Hematopoietic multipotent progenitor cell (in vitro differentiated cells): Measurements from ENCODE around the gene C6orf47. TPM values are rescaled to one million over a fixed set of nuclear protein-coding genes. Genes with fewer than 3 reads are reported as not detected.

Experiments
- DNase-seq, 3 donors: peaks; one replicate each; pipeline ENCODE4 v3.0.0-alpha.2; 2011 to 2015; ENCODE audit warnings: low read depth in 2 of 3, low spot score in 2 of 3
- total RNA-seq: library from RNA; depleted of rRNA; stranded (reverse); fragments of >200 nt; gene quantifications from one replicate; pipeline ENCODE4 v1.2.3, GENCODE V29; 2012

Gene C6orf47
- total RNA-seq, 1 donor: 19.1 TPM

- DNase-seq: no peak
Observed at GRCh38 chr6:31687860-31688693, 27.5 kb upstream of the C6orf47 start.

GRCh38 chr6:31687321-31687720, 26.7 kb upstream of the C6orf47 start:
- DNase-seq: no peak

DNA sequence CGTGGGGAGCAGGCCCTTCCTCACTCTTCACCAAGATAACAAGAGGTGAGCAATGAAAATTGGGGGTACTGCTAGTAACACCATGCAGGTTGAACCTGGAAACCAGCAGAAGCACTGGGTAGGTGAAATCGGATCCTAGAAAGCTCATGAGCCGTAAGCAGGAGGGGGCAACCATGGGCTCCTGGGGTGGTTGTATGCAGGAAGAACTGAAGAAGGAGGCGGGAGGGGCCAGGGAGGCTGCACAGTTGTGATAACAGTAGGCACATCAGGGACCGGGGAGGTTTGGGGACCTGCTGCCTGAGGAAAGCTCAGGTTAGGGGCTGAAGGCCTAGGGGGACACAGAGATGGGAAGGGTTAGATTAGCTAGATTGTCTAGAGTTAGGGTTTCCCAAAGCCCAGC, 25.9 kb upstream of the C6orf47 start:
- no peak for DNase-seq

DNA sequence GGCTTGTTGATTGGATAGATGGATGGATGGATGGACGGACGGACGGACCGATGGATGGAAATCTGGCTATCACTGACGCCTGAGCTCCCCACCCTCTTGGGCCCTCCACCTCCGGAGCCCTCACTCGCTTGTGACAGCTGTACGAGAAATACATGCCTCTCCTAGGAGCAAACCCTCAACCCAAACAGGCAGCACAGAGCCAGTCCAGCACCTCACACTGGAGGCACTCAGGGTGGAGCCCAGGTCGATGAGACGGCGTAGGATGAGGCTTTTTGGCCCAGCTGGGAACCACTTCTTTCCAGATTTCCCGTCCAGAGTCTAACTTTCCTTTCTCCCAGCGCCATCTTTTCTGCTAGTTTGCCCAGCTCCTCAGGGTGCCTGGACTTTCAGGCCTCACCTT, 23.0 kb upstream of the C6orf47 start:
- DNase-seq: no peak

- DNase-seq: peak; percentile 33 to 65 (median 44)
Observed at GRCh38 chr6:31681135-31681671, 20.6 kb upstream of the C6orf47 start.

- DNase-seq: peak; percentile 41 to 69 (median 62)
Observed at GRCh38 chr6:31680226-31681134, 19.9 kb upstream of the C6orf47 start, which contains the start of gene LY6G5C. Gene LY6G5C (minus strand): TSS chr6:31681067. CDS start chr6:31680373, 694 bp downstream.

- no peak for DNase-seq
Observed at GRCh38 chr6:31677955-31678354, 17.4 kb upstream of the C6orf47 start.

DNA sequence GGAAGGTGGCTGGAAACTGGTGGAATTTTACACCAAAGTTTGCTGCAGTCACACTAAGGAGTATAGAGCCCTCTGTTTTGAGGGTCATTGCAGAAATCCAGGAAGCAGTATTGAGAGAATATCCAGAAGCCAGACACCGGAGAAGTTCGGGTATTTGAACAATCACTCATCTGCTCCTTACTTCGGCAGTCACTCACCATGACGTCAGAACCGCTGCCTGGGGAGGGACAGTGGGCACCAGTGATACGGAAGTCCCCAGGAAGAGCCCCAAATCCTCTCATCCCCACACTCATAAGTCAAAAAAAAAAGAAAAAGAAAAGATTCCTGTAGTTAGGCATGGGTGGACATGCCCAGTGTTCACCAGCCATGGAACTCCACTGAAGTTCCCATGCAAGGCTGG, 16.3 kb upstream of the C6orf47 start:
- no peak for DNase-seq

DNA sequence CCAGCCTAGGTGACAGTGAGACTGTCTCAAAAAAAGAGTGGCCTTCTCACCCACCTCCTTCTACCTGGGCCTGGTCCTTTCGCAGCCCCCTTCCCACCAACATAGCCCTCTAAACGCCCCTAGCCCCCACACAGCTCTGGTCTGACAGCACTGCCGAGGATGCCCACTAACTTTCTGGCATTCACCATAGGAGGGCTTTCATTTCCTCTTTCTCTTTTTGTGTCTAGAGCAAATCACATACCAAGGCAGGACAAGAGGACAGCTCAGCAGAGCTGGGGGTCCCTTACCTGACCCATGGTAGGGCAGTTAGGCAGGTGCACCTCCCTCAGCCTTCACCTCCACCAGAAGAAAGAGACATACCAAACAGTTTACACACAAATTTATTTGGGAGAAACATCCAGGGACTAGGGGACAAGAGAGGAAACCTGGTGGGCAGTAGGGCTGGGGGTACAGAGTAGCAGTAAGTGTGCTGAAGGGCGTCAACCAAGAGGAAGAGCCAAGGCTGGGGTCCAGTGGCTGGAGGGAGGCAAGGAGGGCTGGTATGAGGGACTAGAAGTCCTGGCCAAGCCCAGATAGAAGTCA, 15.8 kb upstream of the C6orf47 start:
- no peak for DNase-seq

DNA sequence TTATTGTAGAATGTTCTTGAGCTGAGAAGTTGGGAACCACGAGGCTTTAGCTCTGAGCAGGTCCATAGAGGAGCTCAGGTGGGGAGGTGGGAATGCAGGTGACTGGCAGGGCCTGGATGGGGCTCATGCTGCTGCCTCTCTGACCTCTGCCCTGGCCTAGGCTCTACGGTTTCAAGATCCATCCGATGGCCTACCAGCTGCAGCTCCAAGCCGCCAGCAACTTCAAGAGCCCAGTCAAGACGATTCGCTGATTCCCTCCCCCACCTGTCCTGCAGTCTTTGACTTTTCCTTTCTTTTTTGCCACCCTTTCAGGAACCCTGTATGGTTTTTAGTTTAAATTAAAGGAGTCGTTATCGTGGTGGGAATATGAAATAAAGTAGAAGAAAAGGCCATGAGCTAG, 9.1 kb upstream of the C6orf47 start, which contains the start of gene LY6G5B:
LY6G5B (plus strand) TSS at position 301 of the 400 bp plus-strand sequence. CDS start 975 bp downstream, outside the sequence.
- no peak for DNase-seq

GRCh38 chr6:31666337-31666965, 5.9 kb upstream of the C6orf47 start:
- no peak for DNase-seq

DNA sequence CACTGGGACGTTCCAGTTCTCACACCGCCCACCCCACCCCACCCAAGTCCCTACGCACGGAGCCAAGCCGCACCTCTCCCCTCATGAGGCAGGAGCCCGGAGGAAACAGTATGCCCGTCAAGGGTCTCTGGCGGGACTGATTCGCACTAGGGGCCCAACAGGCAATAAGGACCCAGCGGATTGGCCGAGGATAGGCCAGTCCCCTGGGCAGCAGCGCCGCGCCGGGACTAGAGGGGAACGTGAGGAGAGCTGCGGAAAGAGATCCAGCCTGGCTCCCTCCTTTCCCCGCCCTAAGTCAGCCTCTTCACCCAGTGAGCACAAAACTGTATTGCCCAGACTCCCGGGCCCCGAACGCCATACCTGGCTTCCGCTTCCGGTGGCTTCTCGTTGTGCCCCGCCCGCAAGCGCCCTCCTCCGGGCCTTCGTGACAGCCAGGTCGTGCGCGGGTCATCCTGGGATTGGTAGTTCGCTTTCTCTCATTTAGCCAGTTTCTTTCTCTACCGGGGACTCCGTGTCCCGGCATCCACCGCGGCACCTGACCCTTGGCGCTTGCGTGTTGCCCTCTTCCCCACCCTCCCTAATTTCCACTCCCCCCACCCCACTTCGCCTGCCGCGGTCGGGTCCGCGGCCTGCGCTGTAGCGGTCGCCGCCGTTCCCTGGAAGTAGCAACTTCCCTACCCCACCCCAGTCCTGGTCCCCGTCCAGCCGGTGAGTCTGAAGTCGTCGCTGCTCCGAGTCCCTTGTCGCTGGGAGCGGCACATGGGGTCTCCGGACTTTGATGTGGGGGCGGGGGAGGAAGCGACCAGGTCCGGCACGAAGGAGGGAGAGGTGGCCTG, 5.1 kb upstream of the C6orf47 start, which contains the start of gene CSNK2B:
CSNK2B (plus strand) TSS at position 580 of the 836 bp plus-strand sequence. CDS start 752 bp downstream, outside the sequence.
- DNase-seq: peak; percentile 89 to 99 (median 98)

GRCh38 chr6:31664790-31665500, 4.4 kb upstream of the C6orf47 start, which contains the start of gene GPANK1:
Gene GPANK1 (minus strand): TSS chr6:31664997. CDS start chr6:31664478, 519 bp downstream.
- peak; percentile 84 to 94 (median 91) for DNase-seq

- peak in 1 of 3 donors; percentile 21 for DNase-seq
Observed at GRCh38 chr6:31663961-31664789, 3.6 kb upstream of the C6orf47 start.

DNA sequence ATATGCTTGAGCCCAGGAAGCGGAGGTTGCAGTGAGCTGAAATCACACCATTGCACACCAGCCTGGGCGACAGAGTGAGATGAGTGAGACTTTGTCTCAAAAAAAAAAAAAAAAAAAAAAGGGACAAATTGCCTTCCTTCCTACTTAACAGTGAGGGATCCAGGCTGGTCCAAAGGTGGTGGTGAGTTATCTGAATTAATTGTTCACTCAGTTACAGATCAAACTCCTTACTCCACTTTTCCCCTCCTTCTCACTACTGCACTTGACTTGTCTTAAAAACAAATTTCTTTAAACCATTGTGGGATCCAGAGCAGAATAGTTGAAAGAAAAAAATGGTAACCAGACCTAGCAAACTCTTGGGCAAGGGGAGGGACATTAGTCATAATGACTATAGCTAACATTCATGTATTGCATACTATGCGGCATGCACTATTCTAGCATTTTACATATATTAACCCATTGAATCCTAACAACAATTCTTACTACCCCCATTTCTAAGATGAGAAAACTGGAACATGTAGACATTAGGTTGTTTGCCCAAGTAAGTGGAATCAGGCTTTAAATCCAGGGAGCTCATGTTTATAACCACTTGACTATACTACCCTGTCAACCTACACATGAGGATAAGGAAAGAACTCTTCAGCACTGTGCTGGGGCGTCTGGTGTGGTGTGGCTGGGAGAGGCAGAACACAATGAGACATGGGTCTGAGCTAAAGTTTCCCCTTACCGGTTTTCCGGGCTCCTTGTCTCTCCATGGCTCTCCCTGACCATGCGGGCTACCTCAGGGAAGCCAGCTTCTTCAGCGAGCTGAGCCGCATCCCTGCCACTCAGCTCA, 2.8 kb upstream of the C6orf47 start:
- DNase-seq: no peak

- no peak for DNase-seq
Observed at GRCh38 chr6:31662124-31662723, 1.6 kb upstream of the C6orf47 start.
